DMS53 (cell line): ENCODE results near the gene EVPLL.
A peak's percentile ranks its signal among the peaks of the same experiment; 100 is the strongest.
"Not testable (repeated sequence)": the region's sequence is repeated elsewhere in the genome, so short reads cannot be mapped to it uniquely, and the experiment has no call there.

ENCODE experiments used
- DNase-seq: peaks from one replicate; lab custom pipeline; 2025; lab: John Stamatoyannopoulos, UW

Gene EVPLL

DNA sequence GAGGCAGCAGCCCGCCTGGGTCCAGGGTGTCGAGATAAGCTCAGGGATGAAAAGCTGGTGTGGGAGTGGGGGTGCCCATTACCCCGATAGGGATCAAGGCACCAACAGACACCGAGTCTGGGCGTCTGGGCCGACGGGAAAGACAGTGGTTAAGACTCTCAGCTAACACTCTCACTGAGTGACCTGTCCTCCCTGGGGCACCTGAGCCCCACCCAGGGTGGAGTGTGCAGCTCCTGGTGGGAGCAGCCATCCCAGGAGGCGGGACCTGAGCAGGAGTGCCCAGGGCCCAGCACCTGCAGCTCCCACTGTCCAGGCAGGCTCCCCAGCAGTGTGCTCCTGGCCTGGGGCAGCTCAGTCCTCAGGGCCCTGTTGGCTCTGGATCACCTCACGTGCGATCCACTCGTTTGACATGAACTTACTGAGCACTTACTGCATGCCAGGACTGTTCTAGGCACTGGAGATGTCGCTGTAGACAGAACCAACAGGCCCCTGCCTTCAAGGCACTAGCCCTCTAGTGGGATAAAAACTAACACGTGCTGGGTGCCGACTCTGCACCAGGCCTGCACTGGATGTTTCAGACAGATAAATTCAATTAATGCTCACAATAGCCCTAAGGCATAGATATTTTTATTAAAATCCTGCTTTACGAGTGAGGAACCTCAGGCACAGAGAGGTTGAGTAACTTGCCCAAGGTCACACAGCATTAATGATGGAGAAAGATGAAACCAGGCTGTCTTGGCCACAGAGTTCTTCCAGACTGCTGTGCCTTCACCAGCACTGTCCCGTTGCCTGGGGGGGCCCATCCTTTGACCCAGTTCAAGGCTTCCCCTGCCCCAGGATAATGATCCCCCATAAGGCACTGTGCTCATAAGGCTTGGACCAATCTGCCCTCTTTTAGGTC lies 1.9 kb downstream of the EVPLL start:
- DNase-seq, result no peak

GRCh38 chr17:18380471-18381157 lies 3.0 kb downstream of the EVPLL start:
- DNase-seq, result no peak

DNA sequence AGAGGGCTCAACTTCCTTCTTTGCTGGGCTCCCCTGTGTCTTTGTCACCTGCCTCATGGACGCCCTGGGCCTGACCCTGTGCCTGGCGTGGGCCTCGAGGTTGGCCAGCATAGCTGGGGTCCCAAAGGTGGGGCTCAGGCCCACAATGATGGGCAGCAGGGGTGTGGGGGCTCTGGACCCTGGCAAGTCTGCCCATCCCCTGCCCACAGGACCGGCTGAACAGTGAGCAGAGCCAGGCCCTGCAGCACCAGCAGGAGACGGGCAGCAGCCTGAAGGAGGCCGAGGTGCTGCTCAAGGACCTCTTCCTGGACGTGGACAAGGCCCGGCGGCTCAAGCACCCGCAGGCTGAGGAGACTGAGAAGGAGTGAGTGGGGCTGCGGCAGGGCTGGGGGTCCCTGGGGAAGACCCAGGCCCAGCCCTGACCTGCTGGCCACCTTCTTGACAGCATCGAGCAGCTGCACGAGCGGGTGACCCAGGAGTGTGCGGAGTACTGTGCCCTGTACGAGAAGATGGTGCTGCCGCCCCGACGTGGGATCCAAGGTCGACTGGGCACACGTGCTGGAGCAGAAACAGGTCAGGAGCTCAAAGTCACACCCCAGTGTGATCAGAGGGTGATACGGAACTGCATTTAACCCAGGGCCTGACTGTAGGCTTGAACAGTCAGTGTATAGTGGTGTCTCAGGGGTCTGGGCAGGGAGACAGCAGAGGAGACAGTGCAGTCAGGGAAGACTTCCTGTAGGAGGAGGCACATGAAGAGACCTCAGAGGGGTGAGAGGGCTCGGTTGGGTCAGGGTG lies 3.8 kb downstream of the EVPLL start:
- no peak for DNase-seq

DNA sequence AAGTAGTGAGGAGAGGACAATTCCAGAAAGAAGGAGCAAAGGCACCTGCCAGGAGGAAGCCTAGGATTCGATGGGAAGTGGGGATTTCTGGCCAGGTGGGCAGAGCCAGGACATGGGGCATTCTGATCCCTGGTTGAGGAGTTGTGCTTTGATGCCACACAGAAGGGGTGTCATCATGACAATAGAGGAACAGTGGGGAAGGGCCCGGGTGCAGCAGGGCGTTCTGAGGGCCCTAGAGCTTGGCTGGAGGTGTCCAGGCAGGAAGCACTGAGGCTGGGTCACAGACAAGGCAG lies 4.3 kb downstream of the EVPLL start:
- DNase-seq, result no peak

- DNase-seq, result no peak
Measured at GRCh38 chr17:18382441-18383078, 5.0 kb downstream of the EVPLL start.

DNA sequence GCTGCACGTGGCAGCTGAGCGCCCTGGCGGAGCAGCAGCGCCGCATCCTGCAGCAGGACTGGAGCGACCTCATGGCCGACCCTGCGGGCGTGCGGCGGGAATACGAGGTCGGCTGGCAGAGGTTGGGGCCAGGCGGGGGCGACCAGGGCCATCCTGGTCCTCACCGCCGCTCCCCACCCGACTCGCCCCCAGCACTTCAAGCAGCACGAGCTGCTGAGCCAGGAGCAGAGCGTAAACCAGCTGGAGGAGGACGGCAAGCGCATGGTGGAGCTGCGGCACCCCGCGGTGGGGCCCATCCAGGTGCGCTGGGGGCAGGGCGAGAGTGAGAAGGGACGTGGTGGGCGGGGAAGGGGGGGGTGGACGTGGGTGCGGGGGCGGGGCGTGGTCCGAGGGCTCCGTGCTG lies 5.5 kb downstream of the EVPLL start:
- peak; percentile 52 for DNase-seq

GRCh38 chr17:18384271-18384670 lies 6.7 kb downstream of the EVPLL start:
- not testable (repeated sequence) for DNase-seq

GRCh38 chr17:18387583-18387982 lies 10.0 kb downstream of the EVPLL start:
- DNase-seq, result not testable (repeated sequence)

- DNase-seq, result not testable (repeated sequence)
Measured at GRCh38 chr17:18388266-18388665, 10.7 kb downstream of the EVPLL start.

DNA sequence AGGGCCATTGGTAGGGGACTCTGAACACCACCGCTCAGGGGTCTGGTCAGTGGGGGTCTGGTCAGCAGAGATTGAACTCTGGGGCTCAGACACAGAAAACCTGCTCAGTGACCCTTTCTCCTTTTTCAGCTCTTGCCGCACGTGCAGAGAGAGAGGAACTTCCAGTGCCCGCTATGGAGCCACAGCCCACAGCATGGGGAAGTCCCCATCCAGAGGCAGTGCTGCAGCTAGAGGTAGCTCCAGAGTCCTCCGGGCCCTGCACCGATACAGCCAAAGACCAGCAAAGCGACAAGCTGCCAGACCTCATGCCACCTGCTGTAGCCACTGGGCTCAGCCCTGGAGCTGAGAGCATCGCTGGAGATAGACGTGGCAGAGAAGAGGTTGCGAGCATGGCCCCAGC lies 11.2 kb downstream of the EVPLL start:
- DNase-seq, result not testable (repeated sequence)

DNA sequence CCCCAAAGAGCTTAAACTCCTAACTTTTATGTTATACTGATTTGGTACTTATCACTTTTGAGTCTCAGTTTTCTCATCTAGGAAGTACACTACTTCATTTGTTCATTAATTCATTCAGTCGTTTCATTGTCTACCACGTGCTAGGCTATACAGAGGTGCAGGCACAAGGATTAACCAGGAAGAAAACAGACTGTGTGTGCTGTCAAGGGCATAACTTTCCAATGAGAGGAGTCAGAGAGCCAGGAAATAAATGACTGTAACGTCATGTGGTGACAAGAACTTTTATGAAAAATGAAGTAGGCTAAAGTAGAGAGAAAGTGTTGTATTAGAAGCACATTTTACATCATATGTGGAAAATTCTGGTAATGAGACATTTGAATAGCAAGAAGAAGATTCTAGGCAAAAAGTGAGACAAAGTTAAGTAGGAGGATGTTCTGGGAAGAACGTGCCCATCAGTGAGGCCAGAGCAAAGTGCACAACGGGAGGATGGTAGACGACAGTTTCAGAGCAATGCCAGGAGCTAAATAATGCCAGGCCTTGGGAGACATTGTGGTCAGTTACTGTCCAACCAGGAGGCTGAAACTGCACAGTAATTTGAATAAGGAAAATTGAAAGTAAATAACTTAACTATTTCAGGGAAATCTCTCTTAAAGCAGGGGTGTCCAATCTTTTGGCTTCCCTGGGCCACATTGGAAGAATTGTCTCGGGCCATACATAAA lies 24.5 kb downstream of the EVPLL start:
- not testable (repeated sequence) for DNase-seq

DNA sequence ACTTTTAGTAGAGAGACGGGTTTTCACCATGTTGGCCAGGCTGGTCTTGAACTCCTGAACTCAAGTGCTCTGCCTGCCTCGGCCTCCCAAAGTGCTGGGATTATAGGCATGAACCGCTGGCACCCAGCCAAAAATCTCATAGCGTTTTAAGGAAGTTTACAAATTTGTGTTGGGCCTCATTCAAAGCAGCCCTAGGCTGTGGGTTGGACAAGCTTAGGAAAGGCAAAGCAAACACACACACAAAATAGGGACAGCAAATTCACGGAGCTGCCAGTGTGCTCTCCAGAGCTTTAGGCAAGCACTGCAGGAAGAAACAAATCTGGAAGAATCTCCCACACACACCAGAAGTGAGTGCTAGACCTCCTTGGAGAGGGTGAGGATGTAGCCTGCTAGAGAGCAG lies 25.6 kb downstream of the EVPLL start:
- not testable (repeated sequence) for DNase-seq

DNA sequence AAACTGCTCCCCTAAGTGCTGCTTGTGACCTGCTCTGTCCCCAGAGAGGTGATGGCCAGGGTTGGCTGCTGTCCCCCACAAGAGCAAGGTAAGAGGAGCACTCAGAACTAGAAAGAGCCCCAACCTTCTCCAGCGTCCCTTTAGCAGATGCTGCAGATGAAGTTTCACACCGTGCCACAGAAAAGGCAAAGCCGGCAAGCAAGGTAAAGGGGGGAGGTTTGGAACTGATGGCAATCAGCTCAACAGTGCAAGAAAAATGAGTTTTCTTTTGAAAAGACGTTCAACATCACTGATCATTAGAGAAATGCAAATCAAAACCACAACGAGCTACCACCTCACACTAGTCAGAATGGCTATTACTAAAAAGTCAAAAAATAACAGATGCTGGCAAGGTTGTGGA lies 26.0 kb downstream of the EVPLL start:
- not testable (repeated sequence) for DNase-seq

DNA sequence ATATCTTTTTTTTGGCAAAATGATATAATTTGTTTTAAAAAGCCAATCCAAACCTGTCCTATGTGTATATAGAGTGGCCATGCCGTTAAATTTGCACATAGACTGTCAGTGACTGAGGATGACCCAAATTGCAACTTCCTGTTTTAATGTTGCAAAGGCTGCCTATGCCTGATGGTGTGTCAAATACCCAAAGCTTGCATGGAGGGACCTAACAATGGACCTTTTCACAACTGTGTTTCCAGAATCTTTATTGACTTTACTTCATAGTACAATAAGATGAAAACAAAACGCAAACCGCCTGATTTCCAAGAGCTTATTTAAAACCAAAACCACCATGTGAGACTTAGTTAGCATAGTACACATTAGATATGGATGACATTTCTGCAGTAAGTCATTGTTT lies 31.3 kb downstream of the EVPLL start:
- DNase-seq, result not testable (repeated sequence)

GRCh38 chr17:18409321-18409720 lies 31.7 kb downstream of the EVPLL start:
- DNase-seq, result not testable (repeated sequence)

- not testable (repeated sequence) for DNase-seq
Measured at GRCh38 chr17:18410736-18411135, 33.2 kb downstream of the EVPLL start.

DNA sequence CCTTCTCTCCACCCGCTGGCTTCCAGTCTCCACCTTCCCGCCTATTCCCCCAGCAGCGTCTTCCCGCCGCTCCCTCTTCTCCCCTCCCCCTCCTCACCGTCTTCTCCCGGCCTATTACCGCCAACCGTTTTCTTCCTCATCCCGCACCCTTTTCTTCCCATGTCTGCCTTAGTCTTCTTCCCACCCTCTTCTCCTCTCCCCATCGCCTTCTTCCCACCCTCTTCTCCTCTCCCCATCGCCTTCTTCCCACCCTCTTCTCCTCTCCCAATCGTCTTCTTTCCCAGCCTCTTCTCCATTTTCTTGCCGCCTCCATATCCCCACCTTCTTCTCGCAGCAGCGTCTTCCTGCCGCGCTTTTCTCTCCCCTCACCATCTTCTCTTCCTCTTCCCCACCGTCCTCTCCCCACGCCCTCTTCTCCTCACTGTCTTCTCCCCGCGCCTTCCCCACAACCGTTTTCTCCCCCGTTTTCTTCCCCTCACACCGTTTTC lies 33.8 kb downstream of the EVPLL start:
- DNase-seq, result not testable (repeated sequence)

- DNase-seq, result not testable (repeated sequence)
Measured at GRCh38 chr17:18412001-18412538, 34.5 kb downstream of the EVPLL start.

DNA sequence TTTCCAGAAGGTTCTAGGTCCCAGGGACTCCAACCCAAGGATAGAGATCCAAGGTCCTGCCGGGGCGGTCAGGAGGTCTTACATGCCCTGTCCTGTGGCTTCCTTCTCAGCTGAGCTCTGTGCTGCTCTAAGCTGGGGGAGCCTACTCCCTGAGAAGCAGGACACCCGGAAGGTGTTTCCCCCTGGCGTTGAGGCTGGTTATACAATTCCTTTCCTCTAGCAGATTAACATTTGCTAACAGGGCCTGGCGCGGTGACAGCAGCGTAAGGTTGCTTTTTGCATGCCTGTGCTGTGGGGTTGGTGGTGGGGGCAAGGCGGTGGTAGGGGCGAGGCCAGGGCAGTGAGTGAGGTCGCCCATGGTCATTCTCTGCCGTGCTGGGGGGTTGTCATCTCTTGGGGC lies 43.9 kb downstream of the EVPLL start:
- not testable (repeated sequence) for DNase-seq

DNA sequence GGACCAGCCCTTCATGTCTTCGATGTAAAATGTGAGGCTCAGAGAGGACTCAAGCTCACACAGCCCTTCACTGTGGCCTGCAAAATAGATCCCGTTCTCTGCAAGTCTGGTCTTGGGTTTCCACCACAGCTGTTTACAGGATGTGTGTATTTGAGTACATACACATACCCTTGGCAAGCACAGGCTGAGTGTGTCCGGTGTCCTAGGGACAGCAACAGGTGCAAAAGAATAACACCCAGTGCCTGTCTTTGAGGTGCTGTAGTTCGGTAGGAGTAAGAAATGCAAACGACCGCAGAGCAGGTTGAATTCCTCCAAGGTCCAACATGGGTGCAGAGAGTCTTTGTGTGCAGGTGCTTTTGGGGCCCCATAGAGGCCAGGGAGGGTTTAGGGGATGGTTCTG lies 44.9 kb downstream of the EVPLL start:
- not testable (repeated sequence) for DNase-seq

- DNase-seq, result not testable (repeated sequence)
Measured at GRCh38 chr17:18423015-18423414, 45.4 kb downstream of the EVPLL start.
